Liver (tissue), 9 donors: Measurements from ENCODE around the gene LUC7L3. TPM values are rescaled to one million over a fixed set of nuclear protein-coding genes. Genes with fewer than 3 reads are reported as not detected.
"Not testable (repeated sequence)": the region's sequence is repeated elsewhere in the genome, so short reads cannot be mapped to it uniquely, and the experiment has no call there.

Experiments used
- DNase-seq: peaks from one replicate; pipeline ENCODE4 v3.0.0-alpha.2; 2017; ENCODE audit warnings: low spot score
- H3K27ac ChIP-seq, 2 donors: one replicate each; pipeline ENCODE4 v1.7.0; 2013; ENCODE audit warnings: inconsistent platforms in 2 of 2, low read length in 2 of 2, control low read depth in 1 of 2, low read depth in 1 of 2, mild to moderate bottlenecking in 1 of 2
- H3K27me3 ChIP-seq, 4 donors: one replicate each; pipeline versions ENCODE4 v1.6.1 to v1.7.0; 2013; ENCODE audit warnings: low read length in 3 of 4, inconsistent platforms in 1 of 4, mild to moderate bottlenecking in 1 of 4, moderate library complexity in 1 of 4; ENCODE audit not compliant: control insufficient read depth in 4 of 4, insufficient read depth in 4 of 4
- H3K36me3 ChIP-seq, 4 donors: one replicate each; pipeline versions ENCODE4 v1.6.1 to v1.7.0; 2013; ENCODE audit warnings: low read length in 3 of 4, mild to moderate bottlenecking in 3 of 4, low read depth in 1 of 4, moderate library complexity in 1 of 4; ENCODE audit not compliant: control insufficient read depth in 4 of 4, insufficient read depth in 3 of 4
- H3K4me1 ChIP-seq, 4 donors: one replicate each; pipeline versions ENCODE4 v1.6.1 to v1.7.0; 2013; ENCODE audit warnings: low read length in 3 of 4, mild to moderate bottlenecking in 3 of 4, moderate library complexity in 1 of 4; ENCODE audit not compliant: control insufficient read depth in 4 of 4, insufficient read depth in 4 of 4
- H3K4me3 ChIP-seq, 3 donors: one replicate each; pipeline versions ENCODE4 v1.6.1 to v1.7.0; 2013; ENCODE audit warnings: low read length in 3 of 3, control low read depth in 1 of 3, low read depth in 1 of 3, mild to moderate bottlenecking in 1 of 3
- H3K9ac ChIP-seq, 2 donors: one replicate each; pipeline ENCODE4 v1.7.0; 2013; ENCODE audit warnings: low read length in 2 of 2, mild to moderate bottlenecking in 2 of 2, moderate library complexity in 2 of 2, control low read depth in 1 of 2, low read depth in 1 of 2
- H3K9me3 ChIP-seq, 4 donors: one replicate each; pipeline versions ENCODE4 v1.6.1 to v1.7.0; 2013; ENCODE audit warnings: low read length in 3 of 4; ENCODE audit not compliant: control insufficient read depth in 4 of 4
- EGR1 ChIP-seq, 2 donors: IDR thresholded peaks; 2 replicates each; pipeline ENCODE4 v1.6.1; 2016 to 2018; ENCODE audit warnings: antibody characterized with exemption in 2 of 2, low read depth in 2 of 2
- FOXA1 ChIP-seq: IDR thresholded peaks from 2 replicates; pipeline ENCODE4 v1.6.1; 2016; ENCODE audit warnings: antibody characterized with exemption
- HNF4A ChIP-seq, 2 donors: conservative IDR thresholded peaks; 2 replicates each; pipeline ENCODE4 v1.6.1; 2016; ENCODE audit warnings: antibody characterized with exemption in 2 of 2, mild to moderate bottlenecking in 2 of 2
- HNF4G ChIP-seq: IDR thresholded peaks from 2 replicates; pipeline ENCODE4 v1.6.1; 2016; ENCODE audit warnings: antibody characterized with exemption
- JUND ChIP-seq, 2 donors: IDR thresholded peaks; 2 replicates each; pipeline ENCODE4 v1.6.1; 2016; ENCODE audit warnings: antibody characterized with exemption in 2 of 2
- NR2F2 ChIP-seq: IDR thresholded peaks from 2 replicates; pipeline ENCODE4 v1.6.1; 2016; ENCODE audit warnings: antibody characterized with exemption
- RAD21 ChIP-seq, 2 donors: IDR thresholded peaks; 2 replicates each; pipeline ENCODE4 v1.6.1; 2016; ENCODE audit warnings: antibody characterized with exemption in 2 of 2, mild to moderate bottlenecking in 2 of 2
- SP1 ChIP-seq: IDR thresholded peaks from 2 replicates; pipeline ENCODE4 v1.6.1; 2018; ENCODE audit warnings: antibody characterized with exemption, mild to moderate bottlenecking
- TAF1 ChIP-seq: conservative IDR thresholded peaks from 2 replicates; pipeline ENCODE4 v1.6.1; 2016; ENCODE audit warnings: antibody characterized with exemption, mild to moderate bottlenecking
- WGBS: extraction: QIAGEN DNeasy Blood & Tissue Kit; methylation state at CpG from one replicate; pipeline ENCODE4 v1.1.7; 2013; 5-methylcytosine and 5-hydroxymethylcytosine counted together
- polyA plus RNA-seq, 2 donors: library from polyadenylated mRNA; stranded (reverse) in 1 of 2; unstranded in 1 of 2; fragments of 200-250 nt in 1 of 2; fragments of >200 nt in 1 of 2; fragmentation: Nextera tagmentation in 1 of 2; extraction: Ambion mirVana in 1 of 2; gene quantifications; one replicate each; pipeline versions ENCODE4 v1.2.1 to v1.2.3, GENCODE V29; 2013 to 2015
- total RNA-seq, 2 donors: library from RNA; depleted of rRNA; stranded (reverse); fragments of >200 nt; gene quantifications; one replicate each; pipeline ENCODE4 v1.2.3, GENCODE V29; 2014
- TF ChIP-seq, protein P1 (sequence below): IDR thresholded peaks from 2 replicates; pipeline ENCODE4 v1.6.1; 2016; ENCODE audit warnings: antibody characterized with exemption, mild to moderate bottlenecking
- TF ChIP-seq, protein P2 (sequence below): IDR thresholded peaks from 2 replicates; pipeline ENCODE4 v1.6.1; 2016; ENCODE audit warnings: antibody characterized with exemption
- TF ChIP-seq, protein P3 (sequence below): IDR thresholded peaks from 2 replicates; pipeline ENCODE4 v1.6.1; 2016; ENCODE audit warnings: antibody characterized with exemption
- TF ChIP-seq, protein P4 (sequence below): fragments of 150-350 bp; IDR thresholded peaks from 2 replicates; pipeline ENCODE4 v1.5.1; 2017; ENCODE audit warnings: improper control_type of control experiment, low read depth, low read length; ENCODE audit not compliant: missing input control
- donor health status: healthy.
- donor health status: healthy.
- donor health status: healthy.
- donor health status: healthy.
- donor health status: healthy.

Gene LUC7L3
- total and polyA plus RNA-seq, 4 donors = 15.5 to 126 (median 26.2) TPM

DNA sequence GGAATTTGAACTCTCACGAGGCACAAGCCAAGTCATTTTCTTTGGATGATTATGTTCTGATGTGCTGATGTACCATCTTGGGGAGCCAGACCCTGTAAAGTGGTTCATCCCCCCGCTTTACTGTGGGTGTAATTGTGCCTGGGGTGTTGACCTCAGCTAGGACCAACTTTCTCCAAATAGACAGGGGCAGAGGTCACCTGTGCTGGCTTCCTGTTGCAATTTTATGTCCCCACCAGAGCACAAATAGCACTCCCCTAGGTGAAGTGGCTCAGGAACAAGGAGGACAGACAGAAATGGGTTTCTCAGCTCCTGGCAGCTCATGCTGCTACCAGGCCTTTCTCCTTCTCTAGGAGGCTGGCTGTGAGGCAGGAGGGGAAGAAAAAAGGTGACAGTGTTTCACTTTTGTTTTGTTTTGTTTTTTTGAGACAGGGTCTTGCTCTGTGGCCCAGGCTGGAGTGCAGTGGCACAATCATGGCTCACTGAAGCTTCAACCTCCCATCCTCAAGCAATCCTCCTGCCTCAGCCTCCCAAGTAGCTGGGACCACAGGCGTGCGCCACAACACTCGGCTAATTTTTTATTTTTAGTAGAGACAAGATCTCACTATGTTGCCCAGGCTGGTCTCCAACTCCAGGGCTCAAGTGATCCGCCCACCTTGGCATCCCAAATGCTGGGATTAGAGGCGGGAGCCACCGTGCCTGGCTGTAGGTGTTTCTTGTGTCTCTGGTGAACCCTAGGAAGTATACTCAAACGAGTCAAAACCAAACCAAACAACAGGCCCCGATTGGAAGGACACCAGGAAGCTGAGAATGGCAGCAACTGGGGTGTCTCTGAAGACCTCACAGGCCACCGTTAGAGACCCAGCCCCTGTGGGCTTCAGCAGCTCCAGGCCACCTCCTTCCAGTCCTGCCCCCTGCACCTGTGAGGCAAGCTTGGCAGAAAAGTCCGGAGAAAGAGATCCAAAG lies 83.5 kb downstream of the LUC7L3 start (continued):
- TF ChIP-seq, protein P1, sequence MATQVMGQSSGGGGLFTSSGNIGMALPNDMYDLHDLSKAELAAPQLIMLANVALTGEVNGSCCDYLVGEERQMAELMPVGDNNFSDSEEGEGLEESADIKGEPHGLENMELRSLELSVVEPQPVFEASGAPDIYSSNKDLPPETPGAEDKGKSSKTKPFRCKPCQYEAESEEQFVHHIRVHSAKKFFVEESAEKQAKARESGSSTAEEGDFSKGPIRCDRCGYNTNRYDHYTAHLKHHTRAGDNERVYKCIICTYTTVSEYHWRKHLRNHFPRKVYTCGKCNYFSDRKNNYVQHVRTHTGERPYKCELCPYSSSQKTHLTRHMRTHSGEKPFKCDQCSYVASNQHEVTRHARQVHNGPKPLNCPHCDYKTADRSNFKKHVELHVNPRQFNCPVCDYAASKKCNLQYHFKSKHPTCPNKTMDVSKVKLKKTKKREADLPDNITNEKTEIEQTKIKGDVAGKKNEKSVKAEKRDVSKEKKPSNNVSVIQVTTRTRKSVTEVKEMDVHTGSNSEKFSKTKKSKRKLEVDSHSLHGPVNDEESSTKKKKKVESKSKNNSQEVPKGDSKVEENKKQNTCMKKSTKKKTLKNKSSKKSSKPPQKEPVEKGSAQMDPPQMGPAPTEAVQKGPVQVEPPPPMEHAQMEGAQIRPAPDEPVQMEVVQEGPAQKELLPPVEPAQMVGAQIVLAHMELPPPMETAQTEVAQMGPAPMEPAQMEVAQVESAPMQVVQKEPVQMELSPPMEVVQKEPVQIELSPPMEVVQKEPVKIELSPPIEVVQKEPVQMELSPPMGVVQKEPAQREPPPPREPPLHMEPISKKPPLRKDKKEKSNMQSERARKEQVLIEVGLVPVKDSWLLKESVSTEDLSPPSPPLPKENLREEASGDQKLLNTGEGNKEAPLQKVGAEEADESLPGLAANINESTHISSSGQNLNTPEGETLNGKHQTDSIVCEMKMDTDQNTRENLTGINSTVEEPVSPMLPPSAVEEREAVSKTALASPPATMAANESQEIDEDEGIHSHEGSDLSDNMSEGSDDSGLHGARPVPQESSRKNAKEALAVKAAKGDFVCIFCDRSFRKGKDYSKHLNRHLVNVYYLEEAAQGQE = peak; percentile 52
- TF ChIP-seq SP1 (peak; percentile 63), NR2F2 (peak; percentile 35), EGR1 (IDR thresholded peaks at IDR 0.05; ENCODE audit: low read depth in 2 of 2) (no peak), HNF4A (conservative IDR thresholded peaks at IDR 0.05) (peak; percentile 74 to 77)
- TF ChIP-seq, protein P2, sequence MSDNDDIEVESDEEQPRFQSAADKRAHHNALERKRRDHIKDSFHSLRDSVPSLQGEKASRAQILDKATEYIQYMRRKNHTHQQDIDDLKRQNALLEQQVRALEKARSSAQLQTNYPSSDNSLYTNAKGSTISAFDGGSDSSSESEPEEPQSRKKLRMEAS = no peak

DNA sequence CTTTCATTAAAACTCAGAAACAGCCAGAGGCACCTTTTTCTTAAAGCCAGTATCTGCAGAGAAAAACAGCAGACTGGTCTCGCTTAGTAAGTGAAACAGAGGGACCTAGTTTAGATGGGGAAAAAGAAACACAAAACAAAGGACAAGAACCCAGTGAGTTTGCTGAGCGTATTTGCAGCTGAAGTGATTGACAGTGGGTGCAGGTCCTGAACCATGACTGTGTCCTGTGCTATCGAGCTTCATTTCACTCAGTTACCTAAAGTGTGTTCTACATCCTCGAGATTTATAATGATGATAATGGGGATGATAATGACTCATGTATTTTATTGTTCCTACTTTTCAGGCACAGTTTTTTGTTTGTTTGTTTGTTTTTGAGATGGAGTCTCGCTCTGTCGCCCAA lies 84.3 kb downstream of the LUC7L3 start:
- H3K36me3 ChIP-seq = no peaks in the 10 kb centered on the region
- H3K4me3 ChIP-seq = no peak overlapping the region
- WGBS = 80% methylated on average over 6 of the region's 6 CpGs
- no peak overlapping the region for H3K9ac ChIP-seq
- no peak for DNase-seq
- no peaks in the 10 kb centered on the region for H3K9me3 ChIP-seq
- TF ChIP-seq FOXA1 = no peak
- no peak for TF ChIP-seq TAF1
- TF ChIP-seq, protein P3, sequence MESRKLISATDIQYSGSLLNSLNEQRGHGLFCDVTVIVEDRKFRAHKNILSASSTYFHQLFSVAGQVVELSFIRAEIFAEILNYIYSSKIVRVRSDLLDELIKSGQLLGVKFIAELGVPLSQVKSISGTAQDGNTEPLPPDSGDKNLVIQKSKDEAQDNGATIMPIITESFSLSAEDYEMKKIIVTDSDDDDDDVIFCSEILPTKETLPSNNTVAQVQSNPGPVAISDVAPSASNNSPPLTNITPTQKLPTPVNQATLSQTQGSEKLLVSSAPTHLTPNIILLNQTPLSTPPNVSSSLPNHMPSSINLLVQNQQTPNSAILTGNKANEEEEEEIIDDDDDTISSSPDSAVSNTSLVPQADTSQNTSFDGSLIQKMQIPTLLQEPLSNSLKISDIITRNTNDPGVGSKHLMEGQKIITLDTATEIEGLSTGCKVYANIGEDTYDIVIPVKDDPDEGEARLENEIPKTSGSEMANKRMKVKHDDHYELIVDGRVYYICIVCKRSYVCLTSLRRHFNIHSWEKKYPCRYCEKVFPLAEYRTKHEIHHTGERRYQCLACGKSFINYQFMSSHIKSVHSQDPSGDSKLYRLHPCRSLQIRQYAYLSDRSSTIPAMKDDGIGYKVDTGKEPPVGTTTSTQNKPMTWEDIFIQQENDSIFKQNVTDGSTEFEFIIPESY = no peak
- TF ChIP-seq RAD21 (IDR thresholded peaks at IDR 0.05) = no peak
- TF ChIP-seq HNF4G = no peak
- TF ChIP-seq HNF4A (conservative IDR thresholded peaks at IDR 0.05) = no peak
- no peak for TF ChIP-seq JUND (IDR thresholded peaks at IDR 0.05)
- no peak for TF ChIP-seq EGR1 (IDR thresholded peaks at IDR 0.05; ENCODE audit: low read depth in 2 of 2)
- TF ChIP-seq, protein P4, sequence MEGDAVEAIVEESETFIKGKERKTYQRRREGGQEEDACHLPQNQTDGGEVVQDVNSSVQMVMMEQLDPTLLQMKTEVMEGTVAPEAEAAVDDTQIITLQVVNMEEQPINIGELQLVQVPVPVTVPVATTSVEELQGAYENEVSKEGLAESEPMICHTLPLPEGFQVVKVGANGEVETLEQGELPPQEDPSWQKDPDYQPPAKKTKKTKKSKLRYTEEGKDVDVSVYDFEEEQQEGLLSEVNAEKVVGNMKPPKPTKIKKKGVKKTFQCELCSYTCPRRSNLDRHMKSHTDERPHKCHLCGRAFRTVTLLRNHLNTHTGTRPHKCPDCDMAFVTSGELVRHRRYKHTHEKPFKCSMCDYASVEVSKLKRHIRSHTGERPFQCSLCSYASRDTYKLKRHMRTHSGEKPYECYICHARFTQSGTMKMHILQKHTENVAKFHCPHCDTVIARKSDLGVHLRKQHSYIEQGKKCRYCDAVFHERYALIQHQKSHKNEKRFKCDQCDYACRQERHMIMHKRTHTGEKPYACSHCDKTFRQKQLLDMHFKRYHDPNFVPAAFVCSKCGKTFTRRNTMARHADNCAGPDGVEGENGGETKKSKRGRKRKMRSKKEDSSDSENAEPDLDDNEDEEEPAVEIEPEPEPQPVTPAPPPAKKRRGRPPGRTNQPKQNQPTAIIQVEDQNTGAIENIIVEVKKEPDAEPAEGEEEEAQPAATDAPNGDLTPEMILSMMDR = no peak
- no peak for TF ChIP-seq SP1
- TF ChIP-seq, protein P1 = no peak
- TF ChIP-seq, protein P2 = no peak
- H3K4me1 ChIP-seq = peaks cover 9 to 55% (median 25%) of the 10 kb centered on the region in 4 donors
- peak overlapping the region in 1 of 2 donors; percentile 49 for H3K27ac ChIP-seq
- no peaks in the 10 kb centered on the region for H3K27me3 ChIP-seq

DNA sequence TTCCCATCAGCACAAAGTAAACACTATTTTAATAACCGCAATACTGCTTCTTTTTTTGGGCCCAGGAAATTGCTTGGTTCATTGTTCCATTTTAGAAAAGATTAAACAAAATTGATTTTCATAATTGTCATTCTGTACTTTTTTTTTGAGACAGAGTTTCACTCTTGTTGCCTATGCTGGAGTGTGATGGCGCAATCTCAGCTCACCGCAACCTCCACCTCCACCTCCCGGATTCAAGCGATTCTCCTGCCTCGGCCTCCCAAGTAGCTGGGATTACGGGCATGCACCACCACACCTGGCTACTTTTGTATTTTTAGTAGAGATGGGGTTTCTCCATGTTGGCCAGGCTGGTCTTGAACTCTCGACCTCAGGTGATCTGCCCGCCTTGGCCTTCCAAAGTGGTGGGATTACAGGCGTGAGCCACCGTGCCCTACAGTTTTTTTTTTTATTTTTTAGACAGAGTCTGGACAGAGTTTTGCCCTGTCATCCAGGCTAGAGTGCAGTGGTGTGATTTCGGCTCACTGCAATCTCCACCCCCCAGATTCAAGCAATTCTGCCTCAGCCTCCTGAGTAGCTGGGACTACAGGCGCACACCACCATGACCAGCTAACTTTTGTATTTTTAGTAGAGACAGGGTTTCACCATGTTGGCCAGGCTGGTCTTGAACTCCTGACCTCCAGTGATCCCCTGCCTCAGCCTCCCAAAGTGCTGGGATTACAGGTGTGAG lies 85.5 kb downstream of the LUC7L3 start:
- Histone ChIP-seq H3K27ac (peak overlapping the region in 1 of 2 donors; percentile 56), H3K4me1 (peaks cover 9 to 55% (median 28%) of the 10 kb centered on the region in 4 donors)
- H3K4me3 ChIP-seq, H3K36me3 ChIP-seq, H3K27me3 ChIP-seq, DNase-seq, H3K9me3 ChIP-seq, H3K9ac ChIP-seq: not testable (repeated sequence)
- 81% methylated on average over 13 of the region's 13 CpGs for WGBS
